Breast epithelium (tissue), 4 donors: ENCODE data around the gene PROZ. TPM values are rescaled to one million over a fixed set of nuclear protein-coding genes. Genes with fewer than 3 reads are reported as not detected.
"Not testable (repeated sequence)": the region's sequence is repeated elsewhere in the genome, so short reads cannot be mapped to it uniquely, and the experiment has no call there.

ENCODE experiments used
- DNase-seq, 2 donors: peaks; one replicate each; pipeline ENCODE4 v3.0.0-alpha.2; 2019; ENCODE audit warnings: low spot score in 2 of 2
- H3K27ac ChIP-seq, 2 donors: fragments of 200-600 bp; sonication (generic) in 1 of 2; one replicate each; pipeline ENCODE4 v1.5.1; 2016 to 2019; ENCODE audit warnings: mild to moderate bottlenecking in 1 of 2
- H3K27me3 ChIP-seq, 2 donors: fragments of 200-600 bp; sonication (generic) in 1 of 2; one replicate each; pipeline versions ENCODE4 v1.5.1 to v1.6.0; 2017 to 2019; ENCODE audit warnings: control low read depth in 1 of 2, mild to moderate bottlenecking in 1 of 2
- H3K36me3 ChIP-seq: fragments of 200-600 bp; one replicate; pipeline ENCODE4 v1.5.1; 2019
- H3K4me1 ChIP-seq, 2 donors: fragments of 200-600 bp; sonication (generic); one replicate each; pipeline ENCODE4 v1.5.1; 2016 to 2019; ENCODE audit warnings: control low read depth in 1 of 2
- H3K4me3 ChIP-seq, 3 donors: fragments of 200-600 bp; sonication (generic); 1 replicate in 2 of 3; 2 replicates in 1 of 3; pipeline ENCODE4 v1.5.1; 2016 to 2019; ENCODE audit warnings: mild to moderate bottlenecking in 3 of 3, moderate library complexity in 2 of 3
- H3K9me3 ChIP-seq, 2 donors: fragments of 200-600 bp; sonication (generic) in 1 of 2; one replicate each; pipeline ENCODE4 v1.5.1; 2016 to 2019; ENCODE audit warnings: control low read depth in 1 of 2
- POLR2A ChIP-seq: fragments of 450-650 bp; IDR thresholded peaks from one replicate; pipeline ENCODE4 v1.6.1; 2016; ENCODE audit warnings: antibody characterized with exemption, mild to moderate bottlenecking, moderate library complexity
- POLR2AphosphoS5 ChIP-seq, 3 donors: sonication (generic); formaldehyde crosslinking; IDR thresholded peaks; one replicate each; pipeline ENCODE4 v1.6.1; 2017; ENCODE audit warnings: antibody characterized with exemption in 3 of 3
- intact Hi-C: fragments of 100-400 bp; cut with DNase I; formaldehyde crosslinking; loops from one replicate; pipeline ENCODE4 v1.15.1; 2023; ENCODE audit warnings: low total_unique reads
- total RNA-seq, 3 donors: library from RNA; depleted of rRNA; stranded (reverse); fragments of >200 nt; gene quantifications; one replicate each; pipeline ENCODE4 v1.1.0, GENCODE V29; 2016
- TF ChIP-seq, protein P1 (sequence below), 3 donors: fragments of 450-650 bp; IDR thresholded peaks; one replicate each; pipeline ENCODE4 v1.5.1; 2016 to 2017; ENCODE audit warnings: antibody characterized with exemption in 3 of 3, mild to moderate bottlenecking in 3 of 3, moderate library complexity in 3 of 3

The PROZ gene
- total RNA-seq: not detected

DNA sequence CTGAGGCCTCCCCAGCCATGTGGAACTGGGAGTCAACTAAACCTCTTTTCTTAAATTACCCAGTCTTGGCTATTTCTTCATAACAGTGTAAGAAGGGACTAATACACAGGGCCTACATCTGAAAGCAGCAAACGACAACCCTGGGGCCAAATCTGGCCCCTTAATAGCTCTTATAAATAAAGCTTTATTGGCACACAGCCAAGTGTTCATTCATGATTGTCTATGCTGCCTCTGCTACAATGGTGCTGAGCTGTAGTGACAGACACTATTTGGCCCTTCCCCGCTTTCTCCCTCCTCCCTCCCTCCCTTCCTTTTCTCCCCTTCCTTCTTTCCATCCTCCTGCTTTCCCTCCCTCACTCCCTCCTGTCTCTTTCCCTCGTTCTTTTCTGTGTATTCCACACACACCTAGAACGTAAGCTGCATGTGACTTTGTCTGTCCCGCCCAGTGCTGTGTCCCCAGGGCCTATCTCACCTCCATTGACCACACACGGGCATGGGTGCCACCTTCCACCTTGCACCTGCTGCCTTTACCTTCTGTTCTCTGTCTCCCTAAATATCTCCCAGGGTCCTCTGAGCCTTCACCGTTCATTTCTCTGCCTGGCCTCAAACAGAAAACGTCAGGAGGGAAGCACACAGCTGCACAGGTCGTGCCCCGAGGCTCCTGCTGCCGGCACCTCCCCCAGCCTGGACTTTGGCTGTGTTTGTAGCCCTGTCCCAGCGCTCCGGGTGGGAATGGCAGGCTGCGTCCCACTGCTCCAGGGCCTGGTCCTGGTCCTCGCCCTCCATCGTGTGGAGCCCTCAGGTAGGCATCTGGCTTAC, at the start of gene PROZ:
Gene PROZ, plus strand, starts transcription at position 720 of the 819 bp plus-strand sequence. Its CDS starts 13 bp downstream, at position 733.
- H3K27ac ChIP-seq: no peak within 1 kb of the TSS
- TF ChIP-seq, protein P1, sequence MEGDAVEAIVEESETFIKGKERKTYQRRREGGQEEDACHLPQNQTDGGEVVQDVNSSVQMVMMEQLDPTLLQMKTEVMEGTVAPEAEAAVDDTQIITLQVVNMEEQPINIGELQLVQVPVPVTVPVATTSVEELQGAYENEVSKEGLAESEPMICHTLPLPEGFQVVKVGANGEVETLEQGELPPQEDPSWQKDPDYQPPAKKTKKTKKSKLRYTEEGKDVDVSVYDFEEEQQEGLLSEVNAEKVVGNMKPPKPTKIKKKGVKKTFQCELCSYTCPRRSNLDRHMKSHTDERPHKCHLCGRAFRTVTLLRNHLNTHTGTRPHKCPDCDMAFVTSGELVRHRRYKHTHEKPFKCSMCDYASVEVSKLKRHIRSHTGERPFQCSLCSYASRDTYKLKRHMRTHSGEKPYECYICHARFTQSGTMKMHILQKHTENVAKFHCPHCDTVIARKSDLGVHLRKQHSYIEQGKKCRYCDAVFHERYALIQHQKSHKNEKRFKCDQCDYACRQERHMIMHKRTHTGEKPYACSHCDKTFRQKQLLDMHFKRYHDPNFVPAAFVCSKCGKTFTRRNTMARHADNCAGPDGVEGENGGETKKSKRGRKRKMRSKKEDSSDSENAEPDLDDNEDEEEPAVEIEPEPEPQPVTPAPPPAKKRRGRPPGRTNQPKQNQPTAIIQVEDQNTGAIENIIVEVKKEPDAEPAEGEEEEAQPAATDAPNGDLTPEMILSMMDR (IDR thresholded peaks at IDR 0.05): no peak
- TF ChIP-seq POLR2A (no peak), POLR2AphosphoS5 (IDR thresholded peaks at IDR 0.05) (no peak)
- H3K4me3 ChIP-seq: no peak within 1 kb of the TSS
- DNase-seq: no peak
- intact Hi-C loops: no loop called here
- peaks cover 0 to 2% of the 10 kb centered on the region in 2 donors for H3K4me1 ChIP-seq
- no peaks in the 10 kb centered on the region for H3K36me3 ChIP-seq
- peaks cover 0 to 17% of the 10 kb centered on the region in 2 donors for H3K27me3 ChIP-seq
- no peaks in the 10 kb centered on the region for H3K9me3 ChIP-seq

DNA sequence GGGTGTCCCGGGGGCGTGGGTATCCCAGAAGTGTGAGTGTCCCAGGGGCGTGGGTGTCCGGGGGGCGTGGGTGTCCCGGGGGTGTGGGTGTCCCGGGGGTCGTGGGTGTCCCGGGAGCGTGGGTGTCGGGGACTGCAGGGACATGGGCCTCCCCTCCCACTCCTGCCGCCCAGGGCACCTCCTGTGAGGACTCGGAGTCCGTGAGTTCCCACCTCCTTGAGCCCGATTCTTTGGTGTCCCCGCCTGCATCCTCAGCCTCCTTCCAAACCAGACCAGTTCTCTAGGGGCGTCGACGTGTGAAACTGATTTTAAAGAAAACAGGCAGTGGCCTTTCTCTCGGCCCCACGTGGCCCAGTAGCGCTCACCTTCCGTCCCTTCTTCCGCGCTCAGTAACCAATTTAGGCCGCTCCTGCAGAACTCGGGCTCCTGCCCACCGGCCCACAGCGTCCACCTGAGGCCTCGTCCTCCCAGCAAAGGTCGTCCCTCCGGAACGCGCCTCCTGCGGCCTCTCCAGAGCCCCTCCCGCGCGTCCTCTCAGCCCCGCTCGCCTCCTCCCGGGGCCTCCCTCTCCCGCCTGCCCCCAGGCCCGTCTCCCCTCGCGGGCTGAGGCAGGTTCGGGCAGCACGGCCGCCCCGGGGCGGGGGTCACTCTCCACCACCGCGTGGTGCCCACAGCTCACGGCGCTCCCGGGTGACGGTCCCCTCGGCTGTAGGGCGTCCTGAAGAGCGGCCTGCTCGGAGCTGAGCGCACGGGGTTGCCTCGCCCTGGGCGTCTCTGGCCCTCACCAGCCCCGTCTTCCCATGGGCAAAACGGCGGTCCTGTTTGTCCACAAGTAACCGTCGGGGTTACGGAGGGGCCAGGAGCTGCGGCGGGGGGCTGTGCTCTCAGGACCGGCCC, 49.0 kb upstream of the PROZ start:
- no peaks in the 10 kb centered on the region for H3K9me3 ChIP-seq
- intact Hi-C loops: no loop called here
- TF ChIP-seq, protein P1 (IDR thresholded peaks at IDR 0.05): no peak
- no peak for TF ChIP-seq POLR2AphosphoS5 (IDR thresholded peaks at IDR 0.05)
- TF ChIP-seq POLR2A: no peak
- no peaks in the 10 kb centered on the region for H3K36me3 ChIP-seq
- H3K27ac ChIP-seq: no peak overlapping the region
- DNase-seq: no peak
- H3K4me1 ChIP-seq: peaks cover 6% of the 10 kb centered on the region in 2 donors
- peak overlapping the region; percentile 34 to 75 (median 54) for H3K4me3 ChIP-seq
- H3K27me3 ChIP-seq: peaks cover 11 to 28% of the 10 kb centered on the region in 2 donors

GRCh38 chr13:113110048-113110851, 48.2 kb upstream of the PROZ start:
- Histone ChIP-seq H3K27ac (no peak overlapping the region), H3K4me3 (peak overlapping the region; percentile 34 to 75 (median 54)), H3K9me3 (no peaks in the 10 kb centered on the region), H3K36me3 (no peaks in the 10 kb centered on the region), H3K27me3 (peaks cover 11 to 24% of the 10 kb centered on the region in 2 donors), H3K4me1 (peaks cover 6% of the 10 kb centered on the region in 2 donors)
- TF ChIP-seq POLR2A (no peak), POLR2AphosphoS5 (IDR thresholded peaks at IDR 0.05) (no peak)
- TF ChIP-seq, protein P1 (IDR thresholded peaks at IDR 0.05): no peak
- DNase-seq: no peak
- intact Hi-C loops: no loop called here

GRCh38 chr13:113110852-113111315, 47.6 kb upstream of the PROZ start:
- Histone ChIP-seq H3K27me3 (peaks cover 11 to 23% of the 10 kb centered on the region in 2 donors), H3K27ac (no peak overlapping the region), H3K4me1 (peaks cover 6% of the 10 kb centered on the region in 2 donors), H3K9me3 (no peaks in the 10 kb centered on the region), H3K36me3 (no peaks in the 10 kb centered on the region), H3K4me3 (peak overlapping the region; percentile 34 to 75 (median 54))
- DNase-seq: peak in 1 of 2 donors; percentile 22
- intact Hi-C loops: no loop called here
- TF ChIP-seq POLR2A: no peak
- TF ChIP-seq, protein P1 (IDR thresholded peaks at IDR 0.05): no peak
- TF ChIP-seq POLR2AphosphoS5 (IDR thresholded peaks at IDR 0.05): no peak

GRCh38 chr13:113111821-113112220, 46.6 kb upstream of the PROZ start:
- H3K4me1 ChIP-seq, H3K4me3 ChIP-seq, H3K27ac ChIP-seq, intact Hi-C loops, DNase-seq, H3K36me3 ChIP-seq, H3K9me3 ChIP-seq: not testable (repeated sequence)
- peaks cover 11 to 21% of the 10 kb centered on the region in 2 donors for H3K27me3 ChIP-seq

DNA sequence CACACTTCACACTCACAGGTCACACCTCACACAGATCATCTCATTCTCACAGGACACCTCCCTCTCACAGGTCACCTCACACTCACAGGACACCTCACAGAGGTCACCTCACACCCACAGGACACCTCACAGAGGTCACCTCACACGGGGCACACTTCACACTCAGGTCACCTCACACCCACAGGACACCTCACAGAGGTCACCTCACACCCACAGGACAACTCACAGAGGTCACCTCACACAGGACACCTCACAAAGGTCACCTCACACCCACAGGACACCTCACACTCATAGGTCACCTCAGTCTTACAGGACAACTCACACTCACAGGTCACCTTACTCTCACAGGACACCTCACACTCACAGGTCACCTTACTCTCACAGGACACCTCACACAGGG, 46.0 kb upstream of the PROZ start:
- DNase-seq, H3K4me3 ChIP-seq: not testable (repeated sequence)
- H3K27me3 ChIP-seq: peaks cover 11 to 21% of the 10 kb centered on the region in 2 donors

More for the DNA sequence above, 46.0 kb upstream of the PROZ start:
- H3K9me3 ChIP-seq, H3K4me1 ChIP-seq, intact Hi-C loops, H3K36me3 ChIP-seq, H3K27ac ChIP-seq: not testable (repeated sequence)
